Activated CD4-positive, CD25-positive, alpha-beta regulatory T cell treated with anti-CD3 and anti-CD28 coated beads, Interleukin-2, amount 50 U/mL, for 72 hours (primary cell): Measurements from ENCODE around the gene SAPCD2.

Experiments
- DNase-seq: peaks from one replicate; pipeline ENCODE4 v3.0.0; 2021

SAPCD2 gene

DNA sequence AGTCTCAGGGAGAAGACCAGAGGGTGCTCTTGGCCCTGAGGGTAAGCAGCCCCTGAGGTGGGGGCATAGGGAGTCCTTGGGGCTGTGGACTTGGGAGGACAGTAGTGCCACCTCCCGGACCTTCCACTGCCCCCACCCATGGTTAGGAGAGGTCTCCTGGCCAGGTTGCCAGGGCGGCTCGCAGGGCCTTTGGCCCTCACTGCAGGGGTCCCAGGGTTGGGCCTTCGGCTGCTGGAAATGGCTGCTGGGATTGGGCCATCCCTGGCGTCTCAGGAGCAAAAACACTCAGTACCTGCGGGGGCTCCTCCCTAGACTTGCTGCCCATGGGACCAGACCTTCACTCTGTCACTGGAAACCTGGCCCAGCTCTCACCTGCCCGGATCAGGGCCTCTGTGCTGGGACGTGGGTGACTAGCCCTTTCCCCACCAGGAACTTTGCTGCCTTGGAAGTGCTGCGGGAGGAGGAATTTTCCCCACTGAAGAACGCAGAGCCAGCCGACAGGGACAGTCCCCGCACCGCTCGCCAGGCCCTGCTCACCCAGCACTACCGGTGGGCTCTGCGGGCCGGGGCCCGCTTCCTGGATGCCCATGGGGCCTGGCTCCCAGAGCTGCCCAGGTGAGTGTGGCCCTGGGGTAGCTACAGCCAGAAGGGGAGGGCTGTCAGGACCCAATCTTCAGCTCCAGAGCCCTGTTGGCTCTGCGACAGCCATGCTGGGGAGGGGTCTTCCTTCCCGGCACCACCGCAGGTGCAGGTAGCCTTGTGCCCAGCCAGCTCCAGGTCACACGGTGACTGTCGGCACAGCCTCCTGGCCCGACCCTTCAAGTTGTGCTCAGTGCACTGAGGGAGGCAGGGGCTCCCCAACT is 10.1 kb upstream of the SAPCD2 start:
- no peak for DNase-seq

DNA sequence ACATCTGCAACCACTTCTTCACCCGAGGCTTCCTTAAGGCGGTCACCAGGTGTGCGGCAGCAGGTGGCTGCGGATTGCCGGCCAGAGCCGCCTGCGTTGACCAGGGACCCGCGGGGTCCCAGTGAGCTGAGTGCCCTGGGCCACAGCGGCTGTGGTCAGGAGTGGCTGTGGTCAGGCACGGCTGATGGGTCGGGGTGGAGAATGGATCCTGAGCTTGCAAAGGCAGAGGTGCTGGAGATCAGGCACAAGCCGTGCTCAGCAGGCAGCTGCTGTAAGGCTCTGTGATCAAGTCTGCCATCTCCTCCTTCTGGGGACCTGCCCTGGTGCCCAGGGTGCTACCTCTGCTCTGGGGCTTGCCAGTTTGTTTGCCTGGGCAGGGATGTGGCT is 9.0 kb upstream of the SAPCD2 start:
- DNase-seq: no peak

DNA sequence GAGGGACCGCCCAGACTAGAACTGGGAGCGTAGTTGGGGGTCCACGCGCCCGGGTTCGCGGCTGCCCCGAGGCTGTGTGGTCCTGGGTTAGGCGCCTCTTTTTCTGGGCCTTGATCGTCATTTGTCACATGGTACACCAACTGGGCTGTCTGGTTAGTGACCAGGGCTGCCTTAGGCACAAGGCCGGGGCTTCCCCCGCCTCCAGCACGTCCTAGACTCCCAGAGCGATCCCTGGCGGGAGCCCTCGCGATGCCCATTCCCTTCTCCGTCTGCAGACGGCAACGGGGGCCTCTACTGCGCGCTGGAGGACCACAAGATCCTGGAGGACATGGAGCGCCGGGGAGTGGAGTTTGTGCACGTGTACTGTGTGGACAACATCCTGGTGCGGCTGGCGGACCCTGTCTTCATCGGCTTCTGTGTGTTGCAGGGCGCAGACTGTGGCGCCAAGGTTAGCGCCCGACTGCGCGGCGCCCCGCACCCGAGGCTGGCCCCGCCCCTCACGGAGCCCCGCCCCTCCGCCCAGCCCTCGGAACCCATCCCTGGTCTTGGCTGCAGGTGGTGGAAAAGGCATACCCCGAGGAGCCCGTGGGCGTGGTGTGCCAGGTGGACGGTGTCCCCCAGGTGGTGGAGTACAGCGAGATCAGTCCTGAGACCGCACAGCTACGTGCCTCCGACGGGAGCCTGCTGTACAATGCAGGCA is 8.5 kb upstream of the SAPCD2 start:
- DNase-seq: no peak

DNA sequence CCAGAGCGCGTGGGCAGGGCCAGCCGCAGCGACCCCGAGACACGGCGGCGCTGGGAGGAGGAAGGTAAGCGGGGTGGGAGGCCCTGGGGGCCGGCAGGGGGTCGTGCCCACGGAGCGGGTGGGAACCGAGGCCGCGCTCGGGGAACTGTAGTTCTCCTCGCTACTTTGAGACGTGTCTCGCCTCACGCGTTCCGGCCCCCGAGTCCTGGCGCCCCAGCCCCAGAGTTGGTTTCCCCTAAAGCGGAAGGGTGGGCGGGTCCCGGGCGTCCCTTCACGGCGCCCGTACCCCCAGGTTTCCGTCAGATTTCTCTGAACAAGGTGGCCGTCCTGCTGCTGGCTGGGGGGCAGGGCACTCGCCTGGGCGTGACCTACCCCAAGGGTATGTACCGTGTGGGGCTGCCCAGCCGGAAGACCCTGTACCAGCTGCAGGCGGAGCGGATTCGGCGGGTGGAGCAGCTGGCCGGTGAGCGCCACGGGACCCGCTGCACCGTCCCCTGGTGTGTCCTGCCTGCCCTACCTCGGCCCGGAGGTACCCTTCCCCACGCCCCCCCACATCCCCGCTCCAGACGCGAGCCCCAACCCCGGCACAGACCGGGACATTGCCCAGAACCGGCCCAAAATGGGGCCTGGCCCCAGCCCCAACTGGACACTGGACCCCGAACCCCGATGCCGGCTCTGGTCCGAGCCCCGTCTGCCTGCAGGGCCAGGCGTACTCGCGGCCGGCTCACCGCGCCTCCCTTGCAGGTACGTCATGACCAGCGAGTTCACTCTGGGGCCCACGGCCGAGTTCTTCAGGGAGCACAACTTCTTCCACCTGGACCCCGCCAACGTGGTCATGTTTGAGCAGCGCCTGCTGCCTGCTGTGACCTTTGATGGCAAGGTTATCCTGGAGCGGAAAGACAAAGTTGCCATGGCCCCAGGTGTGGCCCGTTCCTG is 7.7 kb upstream of the SAPCD2 start:
- peak; percentile 48 for DNase-seq

DNA sequence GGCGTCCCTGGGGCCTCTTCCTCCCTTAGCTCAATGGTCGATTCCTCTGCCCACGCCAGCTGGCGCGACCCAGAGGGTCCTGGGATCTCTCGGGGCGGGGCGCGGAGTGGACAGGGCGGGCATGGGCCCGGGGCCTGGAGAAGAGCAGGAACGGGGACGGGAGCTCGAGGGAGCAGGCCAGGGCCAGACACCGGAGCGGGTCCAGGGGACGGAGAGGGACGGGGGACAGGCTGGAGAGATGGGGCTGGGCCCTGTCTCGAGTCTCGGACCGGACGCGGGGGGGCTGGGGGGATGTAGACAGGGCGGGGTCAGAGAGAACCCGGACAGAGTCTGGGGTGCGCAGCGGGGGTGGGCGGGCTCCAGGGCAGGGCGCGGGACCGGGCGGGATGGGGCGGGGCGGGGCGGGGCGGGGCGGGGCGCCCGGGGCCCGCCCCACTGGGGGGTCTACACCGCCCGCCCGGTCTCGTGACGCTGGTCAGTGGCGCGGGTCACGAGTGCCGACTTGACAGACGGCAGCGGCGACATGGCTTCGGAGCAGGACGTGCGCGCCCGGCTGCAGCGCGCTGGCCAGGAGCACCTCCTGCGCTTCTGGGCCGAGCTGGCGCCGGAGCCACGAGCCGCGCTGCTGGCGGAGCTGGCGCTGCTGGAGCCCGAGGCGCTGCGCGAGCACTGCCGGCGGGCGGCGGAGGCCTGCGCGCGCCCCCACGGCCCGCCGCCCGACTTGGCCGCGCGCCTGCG is 6.8 kb upstream of the SAPCD2 start, which contains the start of gene UAP1L1:
TSS of gene UAP1L1 (plus strand) at position 508 of the 738 bp plus-strand sequence. CDS start at position 524, 16 bp downstream.
- peak; percentile 60 for DNase-seq

DNA sequence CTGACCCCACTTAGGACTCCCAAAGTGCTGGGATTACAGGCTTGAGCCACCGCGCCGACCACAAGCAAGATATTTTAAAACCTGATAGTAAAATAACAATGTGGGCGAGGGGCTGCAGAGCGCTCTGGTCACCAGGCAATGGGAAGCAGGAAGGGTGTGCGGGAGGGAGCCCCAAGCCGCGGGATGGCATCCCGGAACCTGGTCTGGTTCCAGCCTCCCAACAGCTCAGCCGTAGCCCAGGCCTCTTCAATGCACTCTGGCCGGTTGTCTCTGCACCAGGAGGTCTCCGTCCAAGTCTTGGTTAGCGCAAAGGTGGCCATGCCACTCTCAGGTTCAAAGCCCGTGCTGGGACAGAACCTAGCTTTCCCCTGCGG is 6.3 kb upstream of the SAPCD2 start:
- DNase-seq: no peak

DNA sequence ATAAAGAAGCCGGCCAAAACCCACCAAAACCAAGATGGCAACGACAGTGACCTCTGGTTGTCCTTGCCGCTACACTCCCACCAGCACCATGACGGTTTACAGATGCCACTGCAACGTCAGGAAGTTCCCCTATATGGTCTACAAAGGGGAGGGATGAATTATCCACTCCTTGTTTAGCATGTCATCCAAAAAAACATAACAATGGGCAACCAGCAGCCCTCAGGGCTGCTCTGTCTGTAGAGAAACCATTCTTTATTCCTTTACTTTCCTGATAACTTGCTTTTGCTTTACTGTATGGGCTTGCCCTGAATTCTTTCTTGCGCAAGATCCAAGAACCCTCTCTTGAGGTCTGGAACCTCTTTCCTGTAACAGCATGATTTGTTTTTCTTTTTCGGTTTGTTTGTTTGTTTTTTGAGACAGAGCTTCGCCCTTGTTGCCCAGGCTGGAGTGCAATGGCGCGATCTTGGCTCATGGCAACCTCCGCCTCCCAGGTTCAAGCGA is 5.0 kb upstream of the SAPCD2 start:
- DNase-seq: no peak

DNA sequence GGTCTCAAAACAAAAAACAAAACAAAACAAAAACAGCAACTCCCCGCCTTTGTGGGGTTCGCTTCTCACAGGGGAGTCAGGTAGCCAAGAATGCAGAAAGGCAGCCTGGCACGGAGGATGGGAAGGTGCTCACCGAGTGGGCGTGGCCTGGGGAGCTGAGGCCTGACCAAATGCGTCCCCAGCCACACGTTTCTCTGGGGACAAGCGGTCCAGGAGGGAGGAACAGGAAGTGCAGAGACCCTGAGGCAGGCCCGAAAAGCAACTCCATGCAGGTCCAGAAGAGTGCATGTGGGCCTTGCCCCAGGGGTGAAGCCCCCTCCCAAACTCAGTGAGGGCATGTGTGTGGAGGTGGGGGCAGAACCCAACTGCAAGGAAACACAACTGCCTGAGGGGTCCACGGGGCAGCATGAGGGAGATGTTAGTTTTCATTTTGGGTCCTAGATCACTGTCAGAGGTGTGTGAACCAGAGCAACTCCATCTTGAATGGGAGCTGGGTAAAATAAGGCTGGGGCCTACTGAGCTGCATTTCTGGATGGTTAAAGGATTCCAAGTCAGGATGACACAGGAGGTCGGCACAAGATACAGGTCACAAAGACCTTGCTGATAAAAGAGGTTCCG is 4.4 kb upstream of the SAPCD2 start:
- DNase-seq: no peak

DNA sequence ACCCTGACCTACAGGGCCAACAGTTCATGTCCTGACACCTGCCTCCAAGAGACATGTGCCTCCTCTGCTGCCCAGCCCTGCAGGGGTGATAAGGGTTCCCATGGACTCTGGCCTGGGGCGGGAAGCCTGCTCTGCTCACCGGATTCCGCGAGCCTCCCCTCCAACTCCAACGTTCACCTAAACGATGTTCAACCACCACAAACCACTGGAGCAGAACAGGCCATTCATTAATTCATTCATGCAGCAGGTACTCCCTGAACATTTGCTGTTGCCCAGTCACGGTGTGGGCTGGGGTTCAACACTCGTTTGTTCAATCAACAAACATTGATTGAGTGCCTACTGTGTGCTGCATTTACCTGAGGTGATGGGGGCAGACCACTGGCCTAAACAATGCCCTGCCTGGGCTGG is 3.6 kb upstream of the SAPCD2 start:
- DNase-seq: no peak

DNA sequence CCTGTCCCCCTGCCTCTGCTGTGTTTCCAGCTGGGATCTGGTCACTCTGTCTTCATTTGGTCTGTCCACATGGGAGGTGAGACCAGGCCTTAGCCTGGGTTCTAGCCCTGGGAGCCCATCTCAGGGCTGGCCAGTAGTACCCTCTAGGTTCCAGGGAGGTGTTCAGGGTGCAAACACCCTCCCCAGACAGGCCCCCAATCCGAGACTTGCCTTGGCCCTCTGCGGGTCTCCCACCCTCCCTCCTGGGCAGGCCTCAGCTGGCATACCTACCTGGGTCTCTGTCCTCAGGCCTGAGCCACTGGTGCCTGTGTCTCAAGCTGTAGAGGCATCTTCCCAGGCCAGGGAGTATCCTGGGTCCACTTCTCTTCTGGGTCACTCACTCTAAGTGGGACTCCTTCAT is 925 bp upstream of the SAPCD2 start:
- DNase-seq: no peak

DNA sequence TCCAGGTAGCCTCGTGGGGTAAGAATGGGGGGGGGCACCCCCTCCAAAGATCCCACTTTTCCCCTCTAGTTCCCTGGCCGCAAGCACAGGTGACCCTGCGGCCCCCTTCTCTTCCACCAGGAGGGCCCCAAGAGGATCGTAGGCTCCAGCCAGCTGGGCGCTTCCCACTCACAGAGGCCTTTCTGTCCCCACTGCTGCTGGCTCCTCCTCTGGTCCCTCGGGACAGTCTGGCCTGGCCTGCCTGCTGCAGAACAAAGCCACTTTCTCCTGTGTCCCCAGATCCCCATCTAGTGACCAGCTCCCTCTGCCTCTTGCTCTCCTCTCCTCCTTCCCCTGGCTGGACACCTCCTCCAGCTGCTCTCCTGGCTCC is 534 bp upstream of the SAPCD2 start:
- DNase-seq: no peak

DNA sequence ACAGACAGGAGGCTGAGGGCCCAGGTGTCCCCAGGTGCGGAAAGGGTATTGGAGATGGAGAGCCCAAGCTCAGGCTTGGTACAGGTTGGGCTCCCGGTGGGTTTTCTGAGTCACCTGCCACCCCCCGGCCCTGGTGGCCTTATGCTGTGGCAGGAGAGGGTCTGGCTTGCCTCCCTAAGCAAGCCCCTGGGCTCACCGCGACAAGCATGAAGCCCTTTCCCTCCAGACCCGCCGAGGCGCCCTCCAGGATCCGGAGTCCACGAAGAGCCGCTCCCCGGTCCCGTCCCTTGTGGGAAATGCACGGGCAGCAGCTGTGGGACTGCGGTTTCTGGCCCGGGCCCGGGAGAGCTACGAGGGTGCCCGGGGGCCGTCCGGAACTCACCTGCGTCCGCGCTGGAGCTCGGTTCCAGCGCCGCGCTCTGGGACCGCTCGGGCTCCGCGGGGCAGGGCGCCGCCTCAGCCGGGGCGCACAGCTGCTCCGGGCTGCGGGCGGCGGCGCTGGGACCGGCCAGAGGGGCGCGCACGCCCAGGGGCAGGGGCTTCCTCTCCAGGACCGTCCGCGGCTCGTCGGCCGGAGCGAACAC is 757 bp downstream of the SAPCD2 start:
- DNase-seq: peak; percentile 33

DNA sequence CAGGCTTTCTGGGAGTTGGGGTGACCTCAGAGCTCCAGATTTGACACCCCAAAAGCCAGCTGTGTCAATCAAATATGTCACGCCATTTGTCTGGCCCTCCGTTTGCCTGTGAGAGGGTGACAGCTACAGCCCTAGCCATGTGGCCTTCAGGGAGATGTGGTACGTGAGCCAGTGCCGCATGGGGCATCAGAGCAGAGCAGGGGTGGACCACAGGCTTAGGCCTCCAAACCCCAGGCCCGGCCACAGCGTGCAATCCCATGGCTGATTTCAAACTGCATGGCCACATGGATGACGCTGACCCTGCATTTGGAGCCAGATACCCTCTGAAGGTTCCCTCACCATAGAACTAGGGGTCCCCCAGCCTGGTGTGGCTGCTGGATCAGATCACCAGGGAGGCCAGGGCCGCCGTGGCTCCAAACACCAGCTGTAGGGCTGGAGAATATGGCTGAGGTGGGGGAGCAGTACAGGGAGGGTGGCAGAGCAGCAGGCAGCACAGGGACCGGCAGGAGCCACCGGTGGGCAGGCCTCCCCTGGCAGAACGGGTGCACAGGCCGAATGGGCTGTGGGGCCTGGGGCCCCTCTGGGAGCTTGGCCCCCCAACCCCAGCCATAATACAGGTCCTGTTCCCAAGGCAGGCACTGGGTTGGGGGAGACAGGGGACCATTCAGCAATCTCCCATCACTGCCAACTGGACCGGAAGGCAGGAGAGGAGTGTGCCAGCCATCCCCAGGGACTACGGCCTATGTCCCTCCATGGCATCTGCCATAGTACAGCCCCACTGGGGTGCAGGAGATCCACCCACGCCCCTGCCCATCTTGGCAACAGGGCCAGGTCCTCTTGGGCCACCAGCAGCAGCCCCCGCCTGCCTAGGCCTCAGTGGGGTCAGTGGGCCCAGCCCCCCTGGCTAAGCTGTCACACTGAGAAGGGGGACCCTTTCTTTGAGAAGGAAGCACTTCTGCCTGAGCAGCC is 1.5 kb downstream of the SAPCD2 start:
- DNase-seq: peak; percentile 30

DNA sequence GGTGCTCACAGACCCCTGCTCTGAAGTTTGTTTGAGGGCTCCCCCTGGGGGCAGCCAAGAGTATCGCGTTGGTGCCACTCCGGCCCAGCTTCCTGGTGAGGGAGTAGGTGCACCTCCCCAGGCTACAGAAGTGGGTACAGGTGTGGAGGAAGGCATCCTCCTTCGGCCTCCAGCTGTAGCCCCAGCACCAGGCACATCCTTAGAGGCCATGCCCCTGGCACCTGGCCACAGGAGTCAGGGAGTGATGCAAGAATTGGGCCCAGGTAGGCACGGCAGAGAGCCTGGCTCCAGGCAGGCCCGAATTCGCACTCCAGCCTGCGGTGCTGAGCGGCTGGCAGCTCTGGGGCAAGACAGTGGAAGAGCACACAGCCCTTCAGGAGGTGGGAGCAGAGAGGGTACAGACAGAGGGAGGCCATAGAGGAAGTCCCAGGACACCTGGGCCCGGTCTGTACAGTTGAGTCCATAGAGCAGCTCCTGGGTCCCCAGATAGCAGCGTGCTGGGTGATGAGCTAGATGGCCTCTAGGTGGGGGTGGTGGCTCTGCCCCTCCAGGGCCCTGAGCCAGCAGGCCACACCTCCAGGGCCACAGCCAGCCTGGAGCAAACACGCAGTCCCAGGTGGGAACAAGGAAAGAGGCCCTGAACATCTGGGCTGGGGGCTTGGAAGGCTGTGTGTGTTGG is 2.4 kb downstream of the SAPCD2 start:
- peak; percentile 85 for DNase-seq

DNA sequence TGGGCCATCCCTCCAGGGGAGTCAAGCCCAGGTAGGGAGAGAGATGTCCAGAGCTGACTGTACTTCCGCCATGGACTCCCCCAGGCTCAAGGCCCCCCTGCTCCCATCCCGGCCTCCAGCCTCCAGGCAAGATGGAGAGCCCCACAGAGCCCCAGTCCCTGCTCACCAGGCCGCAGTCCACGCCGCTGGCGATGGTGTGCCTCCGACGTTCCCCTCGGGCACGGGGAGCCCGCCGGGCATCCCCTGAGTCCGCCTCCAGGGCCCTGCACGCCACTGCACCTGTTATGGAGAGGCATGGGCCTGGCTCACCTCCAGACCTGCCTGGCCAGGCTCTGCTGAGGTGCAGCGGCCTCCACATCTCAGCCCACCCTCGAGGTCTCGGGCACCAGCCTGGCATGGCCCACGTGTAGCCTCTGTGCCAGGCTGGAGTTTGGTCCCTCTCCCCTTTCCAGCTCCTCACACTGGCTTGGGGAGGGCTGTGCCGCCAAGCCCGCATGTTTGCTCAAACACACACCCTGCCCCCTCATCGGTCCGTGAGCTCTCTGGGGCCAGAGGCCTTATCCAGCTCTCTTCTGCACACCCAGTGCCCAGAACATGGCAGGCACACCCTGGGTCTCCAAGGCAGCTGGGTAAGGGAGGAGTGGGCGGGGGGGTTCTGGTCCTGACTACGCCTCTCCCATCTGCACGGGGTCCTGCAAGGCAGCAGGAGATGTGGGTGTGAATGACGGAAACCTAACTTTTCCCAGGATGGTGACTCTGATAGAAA is 4.1 kb downstream of the SAPCD2 start:
- no peak for DNase-seq

DNA sequence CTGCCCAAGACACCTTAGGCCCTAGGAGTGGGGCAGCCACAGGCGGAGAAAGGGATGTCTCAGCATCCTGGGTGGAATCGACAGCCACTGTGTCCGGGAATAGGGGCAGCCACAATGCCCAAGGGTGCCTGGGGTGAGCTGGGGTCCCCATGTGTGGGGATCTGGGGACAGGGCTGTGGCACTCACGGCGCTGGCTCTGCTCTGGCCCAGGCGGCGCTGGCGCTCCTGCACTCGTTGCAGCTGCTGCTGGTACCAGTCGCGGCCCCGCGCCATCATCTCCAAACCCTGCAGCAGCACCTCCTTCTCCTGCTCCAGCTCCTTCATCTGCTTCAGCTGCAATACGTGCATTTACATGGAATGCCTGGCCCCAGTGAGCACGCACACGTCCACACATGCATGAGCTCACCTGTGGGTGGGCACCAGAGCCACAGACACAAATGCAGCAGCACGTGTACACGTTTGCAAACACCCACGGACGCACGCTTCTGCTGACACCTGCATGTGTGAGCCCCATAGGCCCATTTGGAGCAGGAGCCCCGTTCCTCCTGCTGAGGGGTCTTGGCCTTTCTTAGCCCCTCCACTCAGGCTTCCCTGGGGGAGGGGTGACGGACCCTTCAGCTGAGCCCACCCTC is 4.9 kb downstream of the SAPCD2 start:
- no peak for DNase-seq

DNA sequence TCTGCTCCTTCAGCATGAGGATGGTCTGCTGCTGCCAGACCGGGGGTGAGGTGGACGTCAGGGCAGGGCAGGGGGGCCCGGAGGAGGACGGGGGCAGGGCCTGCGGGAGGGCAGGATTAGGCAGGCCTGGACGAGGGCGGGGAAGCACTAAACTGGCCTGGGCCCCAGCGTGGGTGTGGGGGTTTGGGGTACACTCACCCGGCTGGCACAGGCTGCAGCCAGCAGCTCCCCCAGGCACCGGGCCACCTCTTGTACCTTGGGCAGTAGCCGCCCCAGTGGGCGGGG is 5.5 kb downstream of the SAPCD2 start:
- DNase-seq: no peak

DNA sequence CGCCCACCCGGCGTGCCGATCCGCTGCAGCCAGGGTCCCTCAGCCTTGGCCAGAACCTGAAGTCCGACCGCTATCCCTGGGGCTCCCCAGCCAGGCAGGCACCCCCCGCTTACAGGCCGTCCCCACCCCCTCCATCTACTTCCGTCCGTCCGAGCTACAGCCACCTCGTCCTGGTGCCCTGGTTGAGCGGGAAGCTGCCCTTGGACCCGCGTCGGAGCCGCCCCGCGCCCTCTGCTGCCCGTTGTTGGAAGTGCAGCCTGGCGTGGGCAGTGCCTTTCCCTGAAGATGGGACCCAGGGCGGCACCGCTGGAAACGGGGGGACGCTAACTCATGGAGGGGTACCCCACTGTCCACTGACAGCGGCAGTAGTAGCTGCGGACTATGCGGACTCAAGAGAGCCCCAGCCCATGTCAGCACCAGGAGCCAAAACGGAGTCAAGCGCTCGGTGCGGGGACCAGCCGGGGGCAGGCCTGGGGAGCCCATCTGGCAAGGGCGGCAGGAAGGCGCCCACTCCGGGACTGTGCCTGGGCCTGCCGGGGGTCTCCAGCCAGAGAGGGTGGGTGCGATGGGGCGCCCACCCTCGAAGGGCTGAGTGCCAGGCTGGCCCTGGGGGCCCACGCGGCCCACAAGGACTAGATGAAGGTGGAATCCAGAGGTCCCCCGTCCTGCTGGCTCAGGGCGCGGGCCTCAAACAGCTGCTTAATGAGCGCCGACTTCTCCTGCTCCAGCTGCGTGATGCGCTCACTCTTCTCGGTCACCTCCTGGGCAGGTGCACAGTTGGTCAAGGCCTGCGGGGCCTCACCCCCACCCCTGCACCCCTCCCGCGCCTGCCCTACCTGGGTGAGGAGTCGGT is 6.1 kb downstream of the SAPCD2 start:
- DNase-seq: peak; percentile 81
